HG03571 (cell line): ENCODE results near the gene SYMPK.

ENCODE experiments used
- ATAC-seq: cut with Tn5 transposase; IDR thresholded peaks from one replicate; pipeline ENCODE4 v1.9.1; 2021; ENCODE audit not compliant: unreplicated experiment

Gene SYMPK

GRCh38 chr19:45826934-45827333 is 36.0 kb downstream of the SYMPK start:
- ATAC-seq = no peak

GRCh38 chr19:45825917-45826893 is 36.7 kb downstream of the SYMPK start:
- ATAC-seq = no peak

GRCh38 chr19:45825263-45825605 is 37.7 kb downstream of the SYMPK start:
- no peak for ATAC-seq

GRCh38 chr19:45824531-45825262 is 38.2 kb downstream of the SYMPK start:
- no peak for ATAC-seq

- no peak for ATAC-seq
Measured at GRCh38 chr19:45824041-45824471, 38.9 kb downstream of the SYMPK start.

GRCh38 chr19:45823182-45823581 is 39.8 kb downstream of the SYMPK start:
- no peak for ATAC-seq

- ATAC-seq = no peak
Measured at GRCh38 chr19:45822716-45823115, 40.2 kb downstream of the SYMPK start.

GRCh38 chr19:45821570-45821969 is 41.4 kb downstream of the SYMPK start:
- ATAC-seq = no peak

- no peak for ATAC-seq
Measured at GRCh38 chr19:45821103-45821521, 41.8 kb downstream of the SYMPK start.

- no peak for ATAC-seq
Measured at GRCh38 chr19:45820413-45821102, 42.4 kb downstream of the SYMPK start.

GRCh38 chr19:45819769-45820168 is 43.2 kb downstream of the SYMPK start:
- no peak for ATAC-seq

- ATAC-seq = no peak
Measured at GRCh38 chr19:45817725-45818301, 45.1 kb downstream of the SYMPK start.

GRCh38 chr19:45817010-45817724 is 45.8 kb downstream of the SYMPK start:
- peak; percentile 70 for ATAC-seq

GRCh38 chr19:45816236-45817009 is 46.5 kb downstream of the SYMPK start:
- no peak for ATAC-seq

GRCh38 chr19:45815481-45816216 is 47.3 kb downstream of the SYMPK start:
- no peak for ATAC-seq

- ATAC-seq = no peak
Measured at GRCh38 chr19:45814851-45815480, 48.0 kb downstream of the SYMPK start, which contains the start of gene RSPH6A. Gene RSPH6A, minus strand, starts transcription at chr19:45815308. Its CDS starts 132 bp downstream, at chr19:45815176.

- no peak for ATAC-seq
Measured at GRCh38 chr19:45814166-45814780, 48.7 kb downstream of the SYMPK start.

- ATAC-seq = no peak
Measured at GRCh38 chr19:45812297-45812696, 50.6 kb downstream of the SYMPK start.
